ENCODE measurements around the gene TMED9.
"Not testable (repeated sequence)": the region's sequence is repeated elsewhere in the genome, so short reads cannot be mapped to it uniquely, and the experiment has no call there.

TMED9 gene

GRCh38 chr5:177559446-177559941, 32.5 kb upstream of the TMED9 start:
- H3K27ac Mint-ChIP-seq, H3K4me1 Mint-ChIP-seq, H3K9me3 Mint-ChIP-seq, H3K36me3 Mint-ChIP-seq, H3K4me3 Mint-ChIP-seq, H3K27me3 Mint-ChIP-seq: not testable (repeated sequence)

- no peak overlapping the region for H3K27ac Mint-ChIP-seq
- no peaks in the 10 kb centered on the region for H3K27me3 Mint-ChIP-seq
- H3K9me3 Mint-ChIP-seq = no peaks in the 10 kb centered on the region
- no peaks in the 10 kb centered on the region for H3K36me3 Mint-ChIP-seq
- H3K4me3 Mint-ChIP-seq = no peak overlapping the region
- no peaks in the 10 kb centered on the region for H3K4me1 Mint-ChIP-seq
These were observed 27.0 kb upstream of the TMED9 start for GRCh38 chr5:177565046-177565445.

GRCh38 chr5:177568326-177568725, 23.7 kb upstream of the TMED9 start:
- H3K27me3 Mint-ChIP-seq = no peaks in the 10 kb centered on the region
- H3K4me3 Mint-ChIP-seq = no peak overlapping the region
- no peaks in the 10 kb centered on the region for H3K4me1 Mint-ChIP-seq
- no peak overlapping the region for H3K27ac Mint-ChIP-seq
- H3K9me3 Mint-ChIP-seq = no peaks in the 10 kb centered on the region
- H3K36me3 Mint-ChIP-seq = no peaks in the 10 kb centered on the region

- Mint-ChIP-seq H3K36me3 (no peaks in the 10 kb centered on the region), H3K9me3 (no peaks in the 10 kb centered on the region), H3K27me3 (no peaks in the 10 kb centered on the region), H3K4me1 (no peaks in the 10 kb centered on the region), H3K27ac (no peak overlapping the region), H3K4me3 (no peak overlapping the region)
These were observed 22.1 kb upstream of the TMED9 start for GRCh38 chr5:177569894-177570293.

GRCh38 chr5:177575488-177575887, 16.5 kb upstream of the TMED9 start:
- Mint-ChIP-seq H3K4me3 (no peak overlapping the region), H3K27ac (no peak overlapping the region), H3K4me1 (no peaks in the 10 kb centered on the region)

GRCh38 chr5:177576169-177576568, 15.8 kb upstream of the TMED9 start:
- H3K4me1 Mint-ChIP-seq = no peaks in the 10 kb centered on the region
- H3K9me3 Mint-ChIP-seq = no peaks in the 10 kb centered on the region
- H3K27ac Mint-ChIP-seq = no peak overlapping the region
- H3K27me3 Mint-ChIP-seq = no peaks in the 10 kb centered on the region
- H3K36me3 Mint-ChIP-seq = no peaks in the 10 kb centered on the region
- H3K4me3 Mint-ChIP-seq = no peak overlapping the region

More at GRCh38 chr5:177575488-177575887, 16.5 kb upstream of the TMED9 start:
- no peaks in the 10 kb centered on the region for H3K9me3 Mint-ChIP-seq
- H3K36me3 Mint-ChIP-seq = no peaks in the 10 kb centered on the region
- no peaks in the 10 kb centered on the region for H3K27me3 Mint-ChIP-seq

- Mint-ChIP-seq H3K27ac (no peak overlapping the region), H3K36me3 (no peaks in the 10 kb centered on the region), H3K4me1 (no peaks in the 10 kb centered on the region), H3K27me3 (no peaks in the 10 kb centered on the region), H3K9me3 (no peaks in the 10 kb centered on the region), H3K4me3 (no peak overlapping the region)
These were observed 13.7 kb upstream of the TMED9 start for GRCh38 chr5:177578316-177578715.

- H3K27me3 Mint-ChIP-seq = peaks cover 6% of the 10 kb centered on the region
- H3K9me3 Mint-ChIP-seq = no peaks in the 10 kb centered on the region
- H3K4me1 Mint-ChIP-seq = peaks cover 19% of the 10 kb centered on the region
These were observed 3.5 kb upstream of the TMED9 start for GRCh38 chr5:177588413-177588909.

GRCh38 chr5:177590406-177590805, 1.6 kb upstream of the TMED9 start:
- peaks cover 8% of the 10 kb centered on the region for H3K36me3 Mint-ChIP-seq
- H3K9me3 Mint-ChIP-seq = no peaks in the 10 kb centered on the region
- H3K27me3 Mint-ChIP-seq = peaks cover 3% of the 10 kb centered on the region
- no peak overlapping the region for H3K4me3 Mint-ChIP-seq
- peaks cover 25% of the 10 kb centered on the region for H3K4me1 Mint-ChIP-seq
- H3K27ac Mint-ChIP-seq = peak overlapping the region; percentile 12

More at GRCh38 chr5:177588413-177588909, 3.5 kb upstream of the TMED9 start:
- H3K36me3 Mint-ChIP-seq = peaks cover 2% of the 10 kb centered on the region
- no peak overlapping the region for H3K4me3 Mint-ChIP-seq
- H3K27ac Mint-ChIP-seq = no peak overlapping the region

GRCh38 chr5:177591690-177592009, 353 bp upstream of the TMED9 start:
- H3K27ac Mint-ChIP-seq = peak overlapping the region; percentile 85
- peaks cover 25% of the 10 kb centered on the region for H3K4me1 Mint-ChIP-seq
- no peaks in the 10 kb centered on the region for H3K9me3 Mint-ChIP-seq
- peaks cover 11% of the 10 kb centered on the region for H3K36me3 Mint-ChIP-seq
- peak overlapping the region; percentile 100 for H3K4me3 Mint-ChIP-seq
- H3K27me3 Mint-ChIP-seq = peaks cover 3% of the 10 kb centered on the region

GRCh38 chr5:177592905-177593304, 902 bp downstream of the TMED9 start:
- Mint-ChIP-seq H3K4me1 (peaks cover 25% of the 10 kb centered on the region), H3K4me3 (peak overlapping the region; percentile 100), H3K36me3 (peaks cover 11% of the 10 kb centered on the region), H3K27me3 (peaks cover 3% of the 10 kb centered on the region), H3K9me3 (no peaks in the 10 kb centered on the region), H3K27ac (peak overlapping the region; percentile 30)

GRCh38 chr5:177593511-177593910, 1.5 kb downstream of the TMED9 start:
- Mint-ChIP-seq H3K27ac (no peak overlapping the region), H3K36me3 (peaks cover 11% of the 10 kb centered on the region), H3K4me1 (peaks cover 28% of the 10 kb centered on the region), H3K9me3 (no peaks in the 10 kb centered on the region), H3K27me3 (peaks cover 3% of the 10 kb centered on the region), H3K4me3 (peak overlapping the region; percentile 100)

GRCh38 chr5:177594071-177594470, 2.1 kb downstream of the TMED9 start:
- H3K9me3 Mint-ChIP-seq = no peaks in the 10 kb centered on the region
- H3K27me3 Mint-ChIP-seq = peaks cover 3% of the 10 kb centered on the region
- no peak overlapping the region for H3K27ac Mint-ChIP-seq
- peak overlapping the region; percentile 23 for H3K4me3 Mint-ChIP-seq
- H3K4me1 Mint-ChIP-seq = peaks cover 34% of the 10 kb centered on the region
- peaks cover 11% of the 10 kb centered on the region for H3K36me3 Mint-ChIP-seq

GRCh38 chr5:177595026-177595585, 3.1 kb downstream of the TMED9 start:
- H3K27ac Mint-ChIP-seq = no peak overlapping the region
- peaks cover 3% of the 10 kb centered on the region for H3K27me3 Mint-ChIP-seq
- peaks cover 36% of the 10 kb centered on the region for H3K4me1 Mint-ChIP-seq
- no peaks in the 10 kb centered on the region for H3K9me3 Mint-ChIP-seq
- H3K36me3 Mint-ChIP-seq = peaks cover 11% of the 10 kb centered on the region
- H3K4me3 Mint-ChIP-seq = peak overlapping the region; percentile 15

- H3K4me3 Mint-ChIP-seq = peak overlapping the region; percentile 15
- H3K36me3 Mint-ChIP-seq = peaks cover 11% of the 10 kb centered on the region
- no peak overlapping the region for H3K27ac Mint-ChIP-seq
- no peaks in the 10 kb centered on the region for H3K27me3 Mint-ChIP-seq
- peaks cover 43% of the 10 kb centered on the region for H3K4me1 Mint-ChIP-seq
- no peaks in the 10 kb centered on the region for H3K9me3 Mint-ChIP-seq
These were observed 4.2 kb downstream of the TMED9 start for GRCh38 chr5:177595991-177596774.

- Mint-ChIP-seq H3K27me3 (no peaks in the 10 kb centered on the region), H3K9me3 (no peaks in the 10 kb centered on the region), H3K36me3 (peaks cover 11% of the 10 kb centered on the region), H3K4me3 (no peak overlapping the region), H3K27ac (no peak overlapping the region), H3K4me1 (peaks cover 43% of the 10 kb centered on the region)
These were observed 4.8 kb downstream of the TMED9 start for GRCh38 chr5:177596775-177597238.

Measured in activated naive CD4-positive, alpha-beta T cell treated with anti-CD3 and anti-CD28 coated beads, Interleukin-2, amount 50 U/mL, for 24 hours (primary cell).